Activated CD8-positive, alpha-beta memory T cell treated with anti-CD3 and anti-CD28 coated beads, Interleukin-2, amount 50 U/mL, for 1 hour (primary cell): Measurements from ENCODE around the gene PPP5C.
"Not testable (repeated sequence)": the region's sequence is repeated elsewhere in the genome, so short reads cannot be mapped to it uniquely, and the experiment has no call there.

Experiments
- DNase-seq: peaks from one replicate; pipeline ENCODE4 v3.0.0-alpha.2; 2020; ENCODE audit errors: extremely low read depth

The PPP5C gene

DNA sequence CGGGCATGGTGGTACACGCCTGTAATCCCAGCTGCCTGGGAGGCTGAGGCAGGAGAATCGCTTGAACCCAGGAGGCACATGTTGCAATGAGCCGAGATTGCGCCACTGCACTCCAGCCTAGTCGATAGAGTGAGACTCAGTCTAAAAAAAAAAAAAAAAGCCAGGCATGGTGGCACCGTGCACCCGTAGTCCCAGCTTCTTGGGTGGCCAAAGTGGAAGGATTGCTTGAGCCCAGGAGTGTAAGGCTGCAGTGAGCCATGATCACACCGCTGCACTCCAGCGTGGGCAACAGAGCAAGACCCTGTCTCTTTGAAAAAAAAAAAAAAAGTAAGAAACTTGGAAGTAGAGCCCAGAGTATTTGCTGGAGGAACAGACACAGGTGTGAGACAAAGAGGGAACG lies 38.7 kb downstream of the PPP5C start:
- DNase-seq = no peak

GRCh38 chr19:46386151-46386550 lies 39.3 kb downstream of the PPP5C start:
- no peak for DNase-seq

GRCh38 chr19:46386996-46387712 lies 40.3 kb downstream of the PPP5C start:
- no peak for DNase-seq

DNA sequence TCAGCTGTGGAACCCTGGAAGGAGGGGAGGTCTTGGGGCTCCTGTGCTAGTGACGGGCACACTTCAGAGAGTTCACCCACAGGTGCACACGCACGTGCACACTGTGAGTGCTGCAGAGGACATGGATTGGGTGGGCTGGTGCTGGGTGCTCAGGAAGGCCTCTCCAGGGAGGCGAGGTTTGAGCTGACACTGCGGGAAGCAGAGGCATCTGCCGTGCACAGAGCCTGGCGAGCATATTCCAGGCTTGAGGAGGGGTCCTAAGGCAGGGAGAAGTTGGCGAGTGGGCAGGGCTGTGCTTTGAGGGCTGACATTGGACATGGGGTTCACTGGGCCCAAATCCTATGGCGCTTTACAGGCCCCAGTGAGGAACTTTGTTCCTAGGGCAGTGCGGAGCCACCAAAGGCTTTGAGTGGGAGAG lies 40.8 kb downstream of the PPP5C start:
- no peak for DNase-seq

DNA sequence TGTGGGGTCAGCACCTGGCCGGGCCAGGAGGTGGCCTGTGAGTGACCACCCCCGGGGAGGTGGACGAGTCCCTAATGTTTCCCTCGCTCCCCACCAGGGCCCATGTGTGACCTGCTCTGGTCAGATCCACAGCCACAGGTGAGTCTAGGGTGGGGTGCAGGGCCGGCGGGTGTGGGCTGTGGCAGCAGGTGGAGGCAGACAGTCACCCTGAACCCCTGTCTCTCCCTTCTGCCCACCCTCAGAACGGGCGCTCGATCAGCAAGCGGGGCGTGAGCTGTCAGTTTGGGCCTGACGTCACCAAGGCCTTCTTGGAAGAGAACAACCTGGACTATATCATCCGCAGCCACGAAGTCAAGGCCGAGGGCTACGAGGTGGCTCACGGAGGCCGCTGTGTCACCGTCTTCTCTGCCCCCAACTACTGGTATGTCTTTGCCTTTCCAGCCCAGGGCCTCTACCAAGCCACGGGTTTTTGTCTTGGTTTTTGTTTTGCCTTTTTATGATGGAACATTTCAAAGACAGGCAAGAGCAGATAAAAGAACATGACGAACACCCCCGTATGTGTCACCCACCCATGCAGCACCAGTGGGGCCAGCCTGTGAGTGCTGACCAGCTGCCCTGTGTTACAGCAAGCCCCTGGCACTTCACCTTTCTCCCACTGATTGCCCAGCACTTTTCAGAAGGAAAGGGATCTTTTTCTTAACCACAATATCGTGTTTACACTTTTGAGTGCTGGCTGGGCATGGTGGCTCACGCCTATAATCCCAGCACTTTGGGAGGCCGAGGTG lies 41.6 kb downstream of the PPP5C start:
- DNase-seq = no peak

DNA sequence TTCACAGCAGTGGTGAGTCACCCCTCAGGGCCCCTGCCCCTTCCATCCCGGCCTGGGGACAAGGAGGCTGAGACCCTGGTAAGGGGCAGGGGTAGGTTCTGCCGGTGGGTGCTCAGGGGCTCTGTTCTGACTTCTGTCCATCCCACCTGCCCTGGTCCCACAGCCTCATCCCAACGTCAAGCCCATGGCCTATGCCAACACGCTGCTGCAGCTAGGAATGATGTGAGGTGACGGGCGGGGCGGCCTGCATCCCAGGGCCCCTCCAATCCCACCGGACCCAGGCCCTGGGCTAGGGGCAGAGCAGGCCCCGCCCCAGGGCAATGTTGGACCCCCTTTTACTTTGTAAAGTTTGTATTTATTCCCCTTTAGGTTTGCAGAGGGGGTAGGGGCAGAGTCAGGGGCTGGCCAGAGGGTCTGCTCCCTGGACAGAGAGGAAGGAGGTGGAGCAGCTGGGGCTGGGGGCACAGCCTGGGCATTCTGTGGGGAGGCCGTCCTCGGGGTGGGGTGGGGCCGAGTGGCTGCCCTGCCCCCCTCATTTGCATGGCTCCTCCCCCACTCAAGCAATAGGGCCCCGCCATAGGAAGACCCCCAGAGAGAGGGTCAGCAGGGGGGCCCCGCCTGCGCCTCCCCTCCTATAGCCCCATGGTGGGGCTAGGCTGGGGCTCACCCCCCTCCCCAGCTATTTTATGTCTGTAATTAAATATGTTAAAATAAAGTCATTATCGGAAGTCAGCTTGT lies 43.4 kb downstream of the PPP5C start:
- no peak for DNase-seq

- DNase-seq = no peak
Observed at GRCh38 chr19:46390866-46391265, 44.0 kb downstream of the PPP5C start.

DNA sequence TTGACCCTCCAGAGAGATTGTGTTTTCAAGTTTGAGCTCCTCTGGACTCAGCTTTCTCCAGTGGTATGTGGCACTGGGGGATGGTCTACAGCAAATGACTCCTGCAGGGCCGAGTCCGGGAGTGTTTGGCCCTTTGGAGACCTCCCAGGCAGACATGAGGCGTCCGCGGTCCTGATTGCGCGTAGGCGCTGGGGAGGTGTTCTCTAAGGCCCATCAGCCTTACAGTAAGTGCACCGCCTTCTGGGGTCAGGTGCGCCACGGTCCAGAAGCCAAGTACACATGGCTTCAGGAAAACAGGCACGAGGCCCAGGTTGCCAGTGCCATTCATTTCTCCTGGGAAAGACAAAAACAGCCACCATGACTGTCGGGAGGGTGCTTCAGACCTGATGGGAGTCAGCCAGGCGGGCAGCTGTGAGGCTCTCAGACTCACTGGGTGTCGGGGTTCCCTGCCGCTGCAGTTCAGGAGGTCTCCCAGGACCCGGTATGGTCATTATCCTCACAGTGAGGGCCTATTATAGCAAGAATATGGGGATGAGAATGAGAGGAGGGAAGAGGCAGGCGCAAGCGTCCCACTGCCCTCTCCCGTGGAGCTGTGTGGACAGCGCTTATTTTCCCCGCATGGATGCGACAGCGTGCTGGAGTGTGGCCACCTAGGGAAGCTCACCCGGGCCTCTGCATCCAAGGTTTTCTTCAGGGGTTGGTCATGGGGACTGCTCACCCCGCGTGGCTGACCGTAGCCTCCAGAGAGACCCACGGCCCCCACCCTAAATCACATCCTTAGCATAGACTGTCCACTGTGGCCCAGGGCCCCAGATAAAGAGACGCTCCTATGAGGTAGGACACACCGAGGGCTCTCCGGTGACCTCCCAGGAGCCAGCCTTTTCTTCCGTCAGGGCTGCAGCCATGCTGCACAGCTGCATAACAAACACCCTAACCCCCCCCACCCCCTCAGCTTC lies 44.7 kb downstream of the PPP5C start:
- DNase-seq = no peak

DNA sequence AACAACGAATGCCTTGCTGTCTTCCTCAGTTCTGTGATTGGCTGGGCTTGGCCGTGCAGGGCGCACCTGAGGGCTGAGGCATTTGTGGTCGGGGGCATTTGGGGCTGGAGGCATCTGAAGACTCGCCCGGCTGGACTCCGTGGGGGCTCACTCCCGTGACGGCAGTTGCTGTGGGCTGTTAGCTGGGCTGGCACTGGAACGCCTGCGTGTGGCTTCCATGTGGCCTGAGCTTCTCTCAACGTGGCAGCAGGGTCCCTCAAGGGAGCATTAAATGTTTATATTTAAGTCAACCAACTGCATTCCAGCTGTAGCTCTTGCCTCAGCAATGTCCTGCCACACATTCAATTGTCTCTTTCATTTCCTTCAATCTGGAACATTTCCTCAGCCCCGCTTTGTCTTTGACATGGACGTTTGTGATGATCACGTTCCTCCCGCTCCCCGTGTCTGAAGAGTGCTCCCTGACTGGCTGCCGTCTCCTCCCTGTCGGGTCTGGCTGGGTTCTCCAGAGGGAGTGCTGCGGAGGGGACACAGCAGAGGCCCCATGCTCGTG lies 45.4 kb downstream of the PPP5C start:
- no peak for DNase-seq

DNA sequence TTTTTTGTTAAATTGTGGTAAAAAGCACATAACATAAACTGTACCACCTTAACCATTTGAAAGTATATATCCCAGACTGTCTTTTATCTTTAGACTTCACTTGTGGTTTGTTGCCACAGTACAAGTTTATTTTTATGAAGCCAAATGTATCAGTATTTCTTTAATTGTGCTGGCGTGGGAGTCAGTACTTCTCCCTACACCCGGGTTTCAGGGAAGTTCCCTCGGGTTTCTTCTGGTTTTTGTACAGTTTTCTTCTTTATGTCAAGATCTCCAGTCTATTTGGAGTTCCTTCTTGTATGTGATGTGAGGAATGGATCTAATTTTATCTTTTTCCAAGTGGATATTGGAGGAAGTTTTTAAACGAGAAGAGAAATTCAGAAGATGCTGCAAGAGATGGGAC lies 46.0 kb downstream of the PPP5C start:
- DNase-seq = no peak

- DNase-seq = no peak
Observed at GRCh38 chr19:46393456-46394401, 46.8 kb downstream of the PPP5C start.

DNA sequence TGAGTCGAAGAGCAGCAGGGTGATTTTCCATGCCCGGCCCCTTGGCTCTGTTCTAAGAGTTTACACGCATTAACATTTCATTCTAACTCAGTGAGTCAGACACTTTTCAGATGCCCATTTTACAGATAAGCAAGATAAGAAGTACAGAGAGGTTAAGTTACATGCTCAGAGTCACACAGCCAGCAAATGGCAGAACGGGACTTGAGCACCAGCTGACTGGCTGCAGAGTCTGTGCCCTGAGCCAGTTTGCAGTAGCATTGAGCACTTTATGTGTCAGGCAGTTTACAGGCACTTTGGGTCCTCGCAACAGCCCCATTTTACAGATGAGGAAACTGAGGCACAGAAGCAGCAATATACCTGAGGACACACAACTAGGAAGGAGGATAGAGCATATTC lies 47.5 kb downstream of the PPP5C start:
- DNase-seq = no peak

DNA sequence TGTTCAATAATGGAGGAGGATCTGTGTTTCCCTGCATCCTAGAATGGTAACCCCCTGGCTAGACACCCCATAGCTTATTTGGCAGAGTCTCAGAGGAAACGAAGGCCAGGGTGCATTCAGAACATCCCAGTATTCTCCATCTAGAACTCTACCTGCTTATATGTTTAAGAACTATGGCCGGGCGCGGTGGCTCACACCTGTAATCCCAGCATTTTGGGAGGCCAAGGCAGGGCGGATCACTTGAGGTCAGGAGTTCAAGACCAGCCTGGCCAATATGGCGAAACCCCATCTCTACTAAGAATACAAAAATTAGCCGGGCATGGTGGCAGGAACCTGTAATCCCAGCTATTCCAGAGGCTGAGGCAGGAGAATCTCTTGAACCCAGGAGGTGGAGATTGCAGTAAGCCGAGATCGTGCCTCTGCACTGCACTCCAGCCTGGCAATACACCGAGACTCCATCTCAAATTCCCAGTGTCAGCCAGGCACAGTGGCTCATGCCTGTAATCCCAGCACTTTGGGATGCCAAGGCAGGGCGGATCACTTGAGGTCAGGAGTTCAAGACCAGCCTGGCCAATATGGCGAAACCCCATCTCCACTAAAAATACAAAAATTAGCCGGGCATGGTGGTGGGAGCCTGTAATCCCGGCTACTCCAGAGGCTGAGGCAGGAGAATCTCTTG lies 51.1 kb downstream of the PPP5C start:
- DNase-seq = not testable (repeated sequence)

DNA sequence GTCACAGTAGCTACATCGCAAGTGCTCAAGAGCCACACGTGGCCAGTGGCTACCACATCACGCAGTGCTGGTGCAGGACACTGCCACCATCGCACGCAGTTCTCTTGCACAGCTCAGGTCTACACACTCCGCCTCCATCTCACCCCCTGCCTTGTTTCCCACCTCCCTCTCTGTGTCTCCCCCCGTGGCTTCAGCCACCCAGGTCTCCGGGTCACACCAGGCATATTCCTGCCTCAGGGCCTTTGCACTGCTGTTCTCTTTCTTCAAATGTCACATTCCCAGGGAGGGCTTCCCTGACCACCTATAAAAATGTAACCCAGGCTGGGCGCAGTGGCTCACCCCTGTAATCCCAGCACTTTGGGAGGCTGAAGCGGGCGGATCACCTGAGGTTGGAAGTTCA lies 55.8 kb downstream of the PPP5C start:
- no peak for DNase-seq

DNA sequence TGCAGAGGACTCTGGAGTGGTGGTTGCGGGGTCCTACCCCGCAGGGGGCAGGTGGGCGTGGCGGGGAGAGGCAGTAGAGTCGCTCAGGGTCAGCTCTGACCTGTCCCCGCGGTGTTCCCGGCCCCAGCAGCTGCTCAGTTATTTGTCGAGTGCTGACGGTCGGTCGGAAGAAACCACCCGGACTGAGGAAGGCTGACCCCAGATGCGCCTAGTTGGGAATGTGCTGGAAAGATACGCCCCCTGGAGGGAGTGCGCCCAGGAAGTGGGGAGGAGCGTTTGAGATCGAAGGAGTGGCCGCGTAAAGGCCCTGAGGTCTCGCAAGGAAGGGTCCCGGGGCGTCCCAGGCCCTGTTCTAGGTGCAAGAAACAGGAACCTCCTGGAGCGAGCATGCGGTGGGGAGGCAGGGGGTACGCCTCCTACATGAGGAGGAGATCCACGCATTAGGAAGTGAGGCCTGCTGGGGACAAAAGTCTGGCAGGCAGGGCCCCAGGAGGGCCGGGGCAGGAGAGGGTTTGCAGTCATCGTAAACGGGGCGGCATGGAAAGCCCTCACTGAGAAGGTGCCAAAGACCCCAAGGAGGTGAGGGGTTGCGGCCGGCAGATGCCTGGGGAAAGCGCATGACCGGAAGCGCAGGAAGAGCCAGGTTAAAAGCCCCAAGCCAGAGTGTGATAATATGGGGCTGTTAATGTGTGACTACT lies 57.3 kb downstream of the PPP5C start:
- DNase-seq = no peak

- no peak for DNase-seq
Observed at GRCh38 chr19:46404753-46405468, 58.0 kb downstream of the PPP5C start.

DNA sequence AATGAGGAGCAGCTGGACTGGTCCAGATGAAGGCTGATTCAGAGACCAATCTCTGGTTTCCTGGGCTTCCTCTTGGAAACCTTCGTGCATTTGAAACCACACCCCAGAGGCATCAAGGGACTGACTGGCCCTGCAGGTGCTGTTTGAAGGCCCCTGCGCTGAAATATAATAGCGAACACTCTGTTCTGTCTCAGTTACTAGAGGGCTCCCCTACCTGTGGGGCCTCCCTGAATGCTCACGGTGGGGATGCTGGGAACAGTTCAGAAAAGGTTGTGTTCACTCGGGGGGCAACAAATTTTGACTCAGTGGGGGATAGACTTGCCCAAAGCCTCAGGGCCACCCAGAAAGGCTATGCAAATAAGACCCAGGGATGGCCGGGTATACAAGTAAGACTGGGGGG lies 60.1 kb downstream of the PPP5C start:
- no peak for DNase-seq
